ENCODE measurements around the gene TSPAN18.

- TF ChIP-seq CTCF (conservative IDR thresholded peaks at IDR 0.05; ENCODE audit: low read length) (no peak), EZH2phosphoT487 (IDR thresholded peaks at IDR 0.05; ENCODE audit: borderline replicate concordance, low read depth, low read length) (no peak)
Observed at GRCh38 chr11:44916801-44917385, 190.1 kb downstream of the TSPAN18 start.
